Measurements from ENCODE around the gene NPLOC4.

NPLOC4 gene

GRCh38 chr17:81544281-81544974 is 92.5 kb downstream of the NPLOC4 start:
- no peak overlapping the region for H3K4me3 ChIP-seq (ENCODE audit: low read length)
- no peak for DNase-seq (ENCODE audit: low read depth)
- no peak for TF ChIP-seq CTCF (conservative IDR thresholded peaks at IDR 0.05; ENCODE audit: low read depth, low read length)

GRCh38 chr17:81543756-81544155 is 93.2 kb downstream of the NPLOC4 start:
- no peak overlapping the region for H3K4me3 ChIP-seq (ENCODE audit: low read length)
- TF ChIP-seq CTCF (conservative IDR thresholded peaks at IDR 0.05; ENCODE audit: low read depth, low read length), result no peak
- DNase-seq (ENCODE audit: low read depth), result no peak

GRCh38 chr17:81543339-81543675 is 93.6 kb downstream of the NPLOC4 start:
- no peak for TF ChIP-seq CTCF (conservative IDR thresholded peaks at IDR 0.05; ENCODE audit: low read depth, low read length)
- DNase-seq (ENCODE audit: low read depth), result no peak
- no peak overlapping the region for H3K4me3 ChIP-seq (ENCODE audit: low read length)

GRCh38 chr17:81542431-81543338 is 94.2 kb downstream of the NPLOC4 start:
- DNase-seq (ENCODE audit: low read depth), result no peak
- TF ChIP-seq CTCF (conservative IDR thresholded peaks at IDR 0.05; ENCODE audit: low read depth, low read length), result no peak
- H3K4me3 ChIP-seq (ENCODE audit: low read length), result no peak overlapping the region

GRCh38 chr17:81541123-81541522 is 95.8 kb downstream of the NPLOC4 start:
- H3K4me3 ChIP-seq (ENCODE audit: low read length), result no peak overlapping the region
- no peak for TF ChIP-seq CTCF (conservative IDR thresholded peaks at IDR 0.05; ENCODE audit: low read depth, low read length)
- DNase-seq (ENCODE audit: low read depth), result no peak

GRCh38 chr17:81540676-81541027 is 96.3 kb downstream of the NPLOC4 start:
- H3K4me3 ChIP-seq (ENCODE audit: low read length), result no peak overlapping the region
- DNase-seq (ENCODE audit: low read depth), result no peak
- no peak for TF ChIP-seq CTCF (conservative IDR thresholded peaks at IDR 0.05; ENCODE audit: low read depth, low read length)

Measured in retinal pigment epithelial cell (primary cell).